HS-5 (cell line): ENCODE measurements around the gene COQ10B.

Experiments used
- DNase-seq: peaks from one replicate; pipeline ENCODE4 v3.0.0-alpha.2; 2012; ENCODE audit warnings: low read depth

COQ10B gene

DNA sequence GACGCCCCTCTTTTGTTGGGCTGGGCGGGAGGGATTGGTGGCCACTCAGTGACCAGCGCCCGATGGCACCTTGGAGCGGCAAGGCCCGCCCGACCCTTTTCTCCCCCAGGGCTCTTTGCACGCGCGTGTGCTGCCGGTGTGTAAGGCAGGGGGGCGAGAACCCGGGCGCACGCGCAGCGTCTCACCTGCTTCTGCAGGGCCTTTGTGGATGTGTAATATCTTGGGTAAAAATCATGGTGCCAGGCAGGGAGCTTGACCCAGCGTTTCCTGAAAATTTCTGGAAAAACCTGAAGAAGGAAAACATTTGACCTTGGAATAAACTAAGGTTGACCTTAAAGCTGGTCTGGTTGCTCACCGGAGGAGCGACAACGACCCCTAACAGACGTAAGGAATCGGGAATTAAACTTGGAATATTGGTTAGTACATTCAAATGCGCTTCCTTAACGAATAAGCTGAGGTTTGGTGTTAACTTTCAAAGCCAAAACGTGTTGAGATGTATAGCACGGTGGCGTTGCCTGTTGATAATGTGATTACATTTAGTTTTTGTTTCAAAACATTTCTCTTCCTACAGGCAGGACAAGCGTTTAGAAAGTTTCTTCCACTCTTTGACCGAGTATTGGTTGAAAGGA, 47.3 kb downstream of the COQ10B start:
- no peak for DNase-seq

- no peak for DNase-seq
These were observed 48.8 kb downstream of the COQ10B start for GRCh38 chr2:197502201-197502600.

- no peak for DNase-seq
These were observed 49.3 kb downstream of the COQ10B start for GRCh38 chr2:197502685-197503084.

DNA sequence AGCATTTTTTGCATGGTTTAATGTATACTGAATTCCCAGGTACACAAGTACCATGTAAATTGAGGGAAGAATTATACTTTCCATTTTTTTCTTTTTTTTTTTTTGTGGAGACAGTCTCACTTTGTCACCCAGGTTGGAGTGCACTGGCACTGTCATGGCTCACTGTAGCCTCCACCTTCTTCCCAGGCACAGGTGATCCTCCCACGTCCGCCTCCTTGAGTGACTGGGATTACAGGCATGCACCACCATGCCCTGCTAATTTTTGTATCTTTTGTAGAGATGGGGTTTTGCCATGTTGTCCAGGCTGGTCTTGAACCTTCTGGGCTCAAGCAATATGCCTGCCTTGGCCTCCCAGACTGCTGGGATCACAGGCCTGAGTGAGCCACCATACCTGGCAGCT, 50.6 kb downstream of the COQ10B start:
- DNase-seq, result no peak

DNA sequence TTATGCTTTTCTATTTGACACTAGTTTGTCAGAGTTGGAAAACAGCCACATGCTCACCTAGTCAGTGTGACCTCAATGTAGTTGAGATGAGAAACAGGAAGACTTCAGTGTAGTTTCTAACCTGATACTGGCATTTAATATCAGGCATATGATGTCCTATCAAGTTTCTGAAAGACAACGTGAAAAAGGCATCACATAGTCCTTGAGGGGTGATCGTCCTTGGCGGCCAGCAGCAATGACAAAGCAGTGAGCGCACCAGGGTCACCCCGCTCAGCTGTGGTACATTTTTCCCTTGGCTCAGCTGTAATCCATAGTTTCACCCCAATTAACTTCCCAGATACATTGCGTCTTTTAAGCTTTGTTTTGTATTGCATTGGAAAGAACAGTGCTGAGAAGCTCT, 51.2 kb downstream of the COQ10B start:
- DNase-seq, result no peak

- DNase-seq, result no peak
These were observed 53.3 kb downstream of the COQ10B start for GRCh38 chr2:197506658-197507057.

DNA sequence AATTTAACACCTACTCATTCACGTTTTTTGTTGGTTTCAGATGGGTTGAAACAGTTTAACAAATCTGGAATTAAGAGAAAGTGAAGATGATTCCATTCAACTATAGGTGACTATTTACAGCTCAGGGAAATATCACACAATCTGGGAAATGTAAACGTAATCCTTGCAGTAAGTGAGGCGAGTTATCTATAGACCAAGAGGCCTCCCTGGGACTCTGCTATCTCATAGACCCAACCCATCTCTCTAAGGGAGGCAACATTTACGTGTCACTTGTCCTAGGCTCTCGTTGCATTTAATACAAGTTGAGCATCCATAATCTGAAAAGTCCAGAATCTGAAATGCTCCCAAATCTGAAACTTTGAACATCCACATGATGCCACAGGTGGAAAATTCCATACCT, 60.6 kb downstream of the COQ10B start:
- DNase-seq, result no peak

GRCh38 chr2:197514754-197515153, 61.4 kb downstream of the COQ10B start:
- no peak for DNase-seq

GRCh38 chr2:197515315-197515738, 62.0 kb downstream of the COQ10B start:
- DNase-seq, result no peak

DNA sequence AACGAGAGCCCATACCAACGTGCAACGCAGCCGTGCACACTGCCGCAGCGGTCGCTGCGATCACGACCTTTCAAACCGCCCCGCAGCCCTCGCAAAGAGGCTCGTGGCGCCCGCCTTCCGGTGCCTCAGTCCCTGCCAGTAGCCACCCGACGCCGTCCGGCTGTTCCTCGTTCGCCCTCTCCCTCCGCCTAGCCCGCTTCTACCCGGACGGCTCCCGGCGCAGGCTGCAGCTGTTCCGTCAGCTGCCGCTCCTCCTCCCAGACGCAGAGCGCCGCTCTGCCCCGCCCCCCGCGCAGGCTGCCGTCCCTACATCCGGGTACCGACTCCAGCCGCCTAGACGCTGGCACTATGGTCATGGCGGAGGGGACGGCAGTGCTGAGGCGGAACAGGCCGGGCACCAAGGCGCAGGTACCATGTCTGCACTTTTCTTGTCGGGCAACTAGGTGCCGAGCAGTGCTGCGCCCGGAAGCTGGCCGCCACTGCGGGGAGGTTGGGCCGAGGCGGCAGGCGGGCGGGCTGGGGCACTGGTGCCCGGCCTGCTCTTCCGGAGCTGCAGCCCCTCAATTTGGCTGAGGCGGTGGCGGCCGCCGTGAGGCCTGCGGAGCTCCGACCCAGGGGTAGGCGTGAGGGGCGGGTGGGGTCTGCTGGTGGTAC, 62.5 kb downstream of the COQ10B start, which contains the start of gene MOB4:
TSS of gene MOB4 (plus strand) at position 328 of the 654 bp plus-strand sequence. CDS start at position 349, 21 bp downstream.
- DNase-seq, result peak; percentile 81

DNA sequence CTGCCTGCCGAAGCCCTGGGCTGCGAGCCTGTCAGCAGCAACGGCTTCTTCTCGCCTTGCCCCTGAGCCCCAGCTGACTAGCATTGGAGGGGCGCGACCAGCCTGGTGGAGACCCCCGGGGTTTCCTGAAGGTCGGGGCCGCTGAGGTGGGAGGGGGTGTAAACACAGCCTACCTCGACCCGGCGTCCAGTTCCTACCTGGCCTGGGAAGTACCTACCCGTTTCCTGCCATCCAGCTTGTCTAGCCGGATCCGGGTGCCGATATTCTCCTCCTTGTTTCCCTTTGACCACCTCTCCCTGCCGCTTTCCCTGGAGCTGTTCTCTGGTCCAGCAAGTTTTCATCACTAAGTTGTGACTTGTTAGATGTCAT, 63.0 kb downstream of the COQ10B start:
- DNase-seq, result no peak

GRCh38 chr2:197517150-197517549, 63.8 kb downstream of the COQ10B start:
- DNase-seq, result no peak
